GM21576 (cell line): ENCODE data around the gene TCAP.
"Not testable (repeated sequence)": the region's sequence is repeated elsewhere in the genome, so short reads cannot be mapped to it uniquely, and the experiment has no call there.

Experiments used
- ATAC-seq: cut with Tn5 transposase; IDR thresholded peaks from one replicate; pipeline ENCODE4 v1.9.1; 2021; ENCODE audit warnings: mild to moderate bottlenecking, moderate library complexity; ENCODE audit not compliant: unreplicated experiment

Gene TCAP

GRCh38 chr17:39702901-39703893 is 38.0 kb downstream of the TCAP start:
- ATAC-seq = no peak

GRCh38 chr17:39703913-39704312 is 38.8 kb downstream of the TCAP start:
- no peak for ATAC-seq

GRCh38 chr17:39704821-39705551 is 39.8 kb downstream of the TCAP start:
- no peak for ATAC-seq

- ATAC-seq = no peak
These were observed 40.7 kb downstream of the TCAP start for GRCh38 chr17:39705786-39706348.

- ATAC-seq = no peak
These were observed 41.2 kb downstream of the TCAP start for GRCh38 chr17:39706383-39706782.

- no peak for ATAC-seq
These were observed 41.8 kb downstream of the TCAP start for GRCh38 chr17:39706921-39707337.

- ATAC-seq = no peak
These were observed 44.3 kb downstream of the TCAP start for GRCh38 chr17:39709319-39709997.

- ATAC-seq = no peak
These were observed 45.1 kb downstream of the TCAP start for GRCh38 chr17:39709998-39710964.

GRCh38 chr17:39711071-39711470 is 45.9 kb downstream of the TCAP start:
- not testable (repeated sequence) for ATAC-seq

- ATAC-seq = no peak
These were observed 46.7 kb downstream of the TCAP start for GRCh38 chr17:39711851-39712250.

- ATAC-seq = no peak
These were observed 49.1 kb downstream of the TCAP start for GRCh38 chr17:39714234-39714633.

GRCh38 chr17:39715375-39716072 is 50.4 kb downstream of the TCAP start:
- no peak for ATAC-seq
